ENCODE data around the gene SNPH.

SNPH gene

GRCh38 chr20:1287787-1288569 lies 21.9 kb downstream of the SNPH start:
- no peak for DNase-seq

DNA sequence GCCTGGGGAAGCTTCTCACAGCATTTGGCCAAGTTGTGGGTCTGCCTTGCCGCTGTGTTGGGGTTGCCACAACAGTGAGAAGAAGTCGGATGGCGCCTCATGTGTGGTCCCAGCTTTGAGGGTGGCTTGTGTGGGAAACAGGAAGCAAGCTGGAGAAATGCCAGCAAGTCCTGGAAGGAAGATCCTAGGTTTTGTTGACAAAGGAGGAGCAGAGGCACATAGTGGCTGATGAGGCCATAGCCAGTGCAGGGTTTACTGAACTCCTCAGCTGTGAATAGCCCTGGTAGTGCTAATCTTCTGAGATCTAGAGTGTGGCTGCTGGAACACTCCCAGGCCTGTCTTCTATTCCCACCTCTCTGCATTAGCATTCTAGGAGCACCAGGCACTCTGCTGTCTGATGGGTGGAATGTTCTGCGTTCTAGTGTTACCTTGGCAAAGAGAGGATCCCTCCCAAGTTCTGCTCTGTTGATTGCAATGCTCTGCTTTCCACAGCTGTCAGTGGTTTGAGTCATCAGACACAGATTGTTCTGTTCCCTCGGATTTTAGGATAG lies 25.2 kb downstream of the SNPH start:
- DNase-seq, result no peak

DNA sequence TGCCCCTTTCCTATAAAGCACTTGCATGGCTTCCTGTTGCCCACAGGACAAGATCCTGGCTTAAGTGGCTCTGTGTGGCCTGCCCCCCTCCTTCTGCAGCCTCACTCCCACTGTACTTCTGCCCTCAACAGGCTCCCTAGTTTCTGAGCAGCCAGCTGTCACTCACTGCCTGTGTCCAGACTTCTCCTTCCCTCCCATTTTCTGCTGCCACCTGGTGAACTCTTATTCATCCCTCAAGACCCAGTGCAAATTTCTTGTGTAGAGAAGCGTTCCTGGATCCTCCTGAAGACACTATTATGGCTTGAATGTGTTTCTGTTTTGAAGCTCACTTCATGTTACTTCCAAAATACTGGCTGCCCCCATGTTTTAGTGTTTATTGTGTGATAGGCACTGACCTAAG lies 26.5 kb downstream of the SNPH start:
- DNase-seq, result no peak

- no peak for DNase-seq
Measured at GRCh38 chr20:1293641-1294379, 27.7 kb downstream of the SNPH start.

GRCh38 chr20:1294497-1294896 lies 28.4 kb downstream of the SNPH start:
- no peak for DNase-seq

- no peak for DNase-seq
Measured at GRCh38 chr20:1295276-1295930, 29.3 kb downstream of the SNPH start.

DNA sequence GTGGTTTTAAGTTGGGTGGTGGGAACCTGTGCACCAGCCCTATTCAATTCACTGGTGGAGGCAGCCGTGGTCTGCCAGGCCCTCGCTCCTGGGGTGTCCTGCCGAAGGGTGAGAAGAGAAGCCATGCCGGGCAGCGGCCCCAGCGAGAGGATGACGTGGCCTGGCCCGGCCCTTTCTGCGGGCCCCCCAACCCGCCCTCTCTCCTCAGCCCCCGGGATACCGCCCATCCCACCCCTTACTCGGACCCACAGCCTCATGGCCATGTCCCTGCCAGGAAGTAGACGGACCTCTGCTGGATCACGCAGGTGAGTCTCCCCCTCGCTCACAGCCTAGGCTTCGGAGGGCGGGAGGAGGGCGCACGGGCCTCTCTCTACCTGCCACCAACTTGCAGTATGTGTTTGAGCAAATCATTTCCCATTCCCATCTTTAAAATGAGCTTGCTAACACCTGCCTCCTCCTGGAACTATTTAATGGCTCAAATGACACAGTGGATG lies 30.1 kb downstream of the SNPH start:
- no peak for DNase-seq

- DNase-seq, result no peak
Measured at GRCh38 chr20:1296922-1297321, 30.8 kb downstream of the SNPH start.

DNA sequence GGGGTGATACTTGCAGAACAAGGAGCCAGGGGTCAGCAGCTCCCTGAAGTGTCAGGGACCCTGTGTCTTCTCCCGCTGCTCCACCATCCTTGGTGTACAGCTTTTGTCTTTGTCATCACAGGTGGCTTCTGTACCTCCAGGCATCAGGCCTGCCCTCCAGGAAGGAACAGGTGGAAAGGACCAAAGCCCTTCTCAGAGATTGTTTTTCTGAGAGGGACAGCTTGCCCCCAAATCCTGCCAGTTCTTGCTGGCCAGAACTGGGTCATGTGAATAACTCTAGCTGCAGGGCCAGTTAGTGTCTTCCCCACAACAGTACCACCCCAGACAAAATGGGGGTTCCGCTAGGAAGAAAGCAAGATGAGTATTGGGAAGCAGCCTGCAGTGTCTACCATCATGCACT lies 31.4 kb downstream of the SNPH start:
- DNase-seq, result no peak

- DNase-seq, result no peak
Measured at GRCh38 chr20:1298166-1298565, 32.1 kb downstream of the SNPH start.

DNA sequence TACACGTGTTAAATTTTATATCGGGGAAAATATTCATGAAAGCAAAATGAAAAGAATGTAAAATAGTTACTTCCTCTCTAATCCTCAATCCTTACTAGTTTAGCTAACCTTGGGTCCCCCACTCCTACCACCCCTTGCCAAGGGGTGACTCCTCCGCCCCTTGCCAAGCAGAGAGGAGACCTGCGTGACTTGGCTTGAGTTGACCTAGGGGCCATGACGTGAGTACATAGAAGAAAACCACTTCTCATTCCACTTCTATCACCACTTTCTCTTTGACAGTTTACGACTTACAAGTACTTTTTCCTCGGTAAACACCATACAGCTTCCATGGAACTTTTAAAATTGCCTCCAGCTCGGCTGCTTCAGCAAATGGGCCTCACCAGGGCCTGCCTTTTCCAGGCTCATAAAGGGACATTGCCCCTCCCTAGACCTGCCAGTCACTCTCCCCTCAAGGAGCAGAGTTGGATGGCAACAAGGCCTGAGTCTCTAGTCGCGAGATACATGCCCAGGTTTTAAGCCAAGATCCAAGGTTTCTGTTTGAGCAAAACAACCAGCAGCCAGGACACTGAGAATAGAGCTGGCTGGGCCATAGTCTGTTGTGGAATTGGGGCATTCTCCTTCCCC lies 32.9 kb downstream of the SNPH start:
- DNase-seq, result no peak

DNA sequence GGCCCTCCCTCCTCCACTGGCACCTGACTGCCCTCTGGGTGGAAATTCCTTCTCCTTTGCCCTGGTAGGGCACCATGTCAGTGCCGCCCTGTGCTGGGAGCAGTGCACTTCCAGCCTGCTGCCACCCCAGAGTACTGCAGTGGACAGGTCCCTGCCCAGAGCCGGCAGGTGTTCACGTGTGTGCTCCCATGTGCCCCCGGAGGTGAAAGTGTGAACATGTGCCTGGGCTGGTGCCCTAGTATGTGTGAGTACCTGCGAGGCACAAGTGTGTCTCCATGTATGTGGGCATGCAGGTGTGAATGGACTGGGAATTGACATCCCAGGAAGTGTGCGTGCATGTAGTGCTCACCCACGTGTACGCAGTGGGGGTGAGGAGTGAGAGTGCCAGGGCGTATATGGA lies 33.4 kb downstream of the SNPH start:
- no peak for DNase-seq

GRCh38 chr20:1300083-1300840 lies 34.2 kb downstream of the SNPH start:
- no peak for DNase-seq

DNA sequence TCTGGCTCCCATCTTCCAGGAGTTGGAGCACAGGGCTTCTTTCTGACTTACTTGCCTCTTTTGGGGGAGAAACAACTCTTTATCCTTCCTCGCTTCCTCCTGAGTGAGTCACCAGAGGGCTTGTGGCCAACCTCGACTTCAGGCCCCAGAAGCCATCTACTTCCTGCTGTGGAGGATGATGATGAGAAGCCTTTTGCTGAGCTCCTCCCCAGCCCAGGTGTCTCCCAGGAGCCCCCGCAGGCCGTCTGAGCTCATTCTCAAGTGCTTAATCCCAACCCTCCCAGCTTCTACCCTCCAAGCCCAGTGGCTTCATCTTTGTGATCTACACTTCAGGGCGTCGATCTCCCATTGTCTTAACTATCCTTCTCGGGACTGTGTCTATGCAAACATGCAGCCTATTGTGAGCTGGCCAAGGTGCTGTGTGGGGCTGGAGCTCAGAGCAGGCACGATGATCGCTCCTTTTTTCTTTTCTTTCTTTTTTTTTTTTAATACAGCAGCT lies 35.0 kb downstream of the SNPH start:
- no peak for DNase-seq

DNA sequence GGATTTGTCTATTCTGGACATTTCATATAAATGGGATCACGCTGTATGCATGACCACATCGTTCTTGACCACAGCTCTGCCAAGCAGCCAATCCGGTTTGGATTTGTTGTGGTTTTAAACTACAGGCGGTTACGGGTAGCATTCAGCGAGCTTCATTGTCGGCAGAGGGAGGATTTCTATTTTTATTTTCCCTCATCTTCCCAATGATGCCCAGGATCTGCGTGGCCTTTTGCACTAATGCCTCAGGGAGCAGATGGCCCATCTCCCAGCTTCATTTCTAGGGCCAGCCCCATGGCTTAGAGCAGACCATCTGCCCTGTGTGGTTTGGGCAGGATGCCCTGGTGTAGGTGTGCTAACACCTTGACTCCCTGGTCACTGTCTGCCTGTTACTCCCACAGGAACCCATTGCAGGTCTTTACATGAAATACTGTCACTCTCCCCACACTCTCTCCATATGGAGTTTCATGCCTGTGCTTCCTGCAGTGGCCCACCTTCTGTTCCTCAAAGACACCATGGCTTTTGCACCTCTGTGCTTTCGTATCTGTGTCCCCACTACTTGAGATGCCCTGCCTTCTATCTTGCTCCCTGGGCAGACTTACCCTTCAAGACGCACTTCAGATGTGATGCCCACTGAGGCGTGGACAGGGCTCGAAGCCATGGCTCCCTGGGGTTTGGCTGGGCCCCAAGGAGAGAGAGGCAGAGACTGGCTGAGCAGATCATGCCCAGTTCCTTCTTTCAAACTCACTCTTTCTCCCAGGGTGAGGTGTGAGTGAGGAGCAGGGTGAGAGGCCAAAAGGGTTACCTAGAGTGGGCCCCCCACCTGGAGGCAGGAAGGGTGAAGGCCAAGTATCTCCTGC lies 36.8 kb downstream of the SNPH start:
- no peak for DNase-seq

DNA sequence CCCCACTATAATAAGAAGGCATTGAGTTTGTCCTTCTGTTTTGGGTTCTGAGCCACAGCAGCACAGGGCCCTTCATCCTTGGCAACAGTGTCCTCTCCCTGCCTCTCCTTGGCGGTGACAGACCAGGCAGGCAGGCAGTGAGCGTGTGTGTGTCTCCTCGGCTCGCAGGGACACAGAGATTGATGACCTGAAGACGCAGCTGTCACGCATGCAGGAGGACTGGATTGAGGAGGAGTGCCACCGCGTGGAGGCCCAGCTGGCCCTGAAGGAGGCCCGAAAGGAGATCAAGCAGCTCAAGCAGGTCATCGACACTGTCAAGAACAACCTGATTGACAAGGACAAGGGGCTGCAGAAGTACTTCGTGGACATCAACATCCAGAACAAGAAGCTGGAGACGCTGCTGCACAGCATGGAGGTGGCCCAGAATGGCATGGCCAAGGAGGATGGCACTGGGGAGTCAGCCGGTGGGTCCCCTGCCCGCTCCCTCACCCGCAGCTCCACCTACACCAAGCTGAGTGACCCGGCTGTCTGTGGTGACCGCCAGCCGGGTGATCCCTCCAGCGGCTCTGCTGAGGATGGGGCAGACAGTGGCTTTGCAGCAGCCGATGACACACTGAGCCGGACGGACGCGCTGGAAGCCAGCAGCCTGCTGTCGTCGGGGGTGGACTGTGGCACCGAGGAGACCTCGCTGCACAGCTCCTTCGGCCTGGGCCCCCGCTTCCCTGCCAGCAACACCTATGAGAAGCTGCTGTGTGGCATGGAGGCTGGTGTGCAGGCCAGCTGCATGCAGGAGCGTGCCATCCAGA lies 38.8 kb downstream of the SNPH start:
- DNase-seq, result no peak

- no peak for DNase-seq
Measured at GRCh38 chr20:1305712-1306111, 39.6 kb downstream of the SNPH start.

- DNase-seq, result no peak
Measured at GRCh38 chr20:1306316-1307135, 40.4 kb downstream of the SNPH start.

GRCh38 chr20:1307171-1307570 lies 41.1 kb downstream of the SNPH start:
- DNase-seq, result no peak

All from activated gamma-delta T cell (primary cell).